SKM-1 treated with dmso at 0.1 percent for 144 hours (cell line): ENCODE measurements around the gene FHAD1.
A peak's percentile ranks its signal among the peaks of the same experiment; 100 is the strongest.

Experiments used
- DNase-seq: peaks from one replicate; lab custom pipeline; 2025; ENCODE audit not compliant: unreplicated experiment; lab: John Stamatoyannopoulos, UW

FHAD1 gene

GRCh38 chr1:15430787-15431570 is 184.0 kb downstream of the FHAD1 start:
- DNase-seq: peak; percentile 14

- no peak for DNase-seq
These were observed 184.5 kb downstream of the FHAD1 start for GRCh38 chr1:15431571-15431948.

DNA sequence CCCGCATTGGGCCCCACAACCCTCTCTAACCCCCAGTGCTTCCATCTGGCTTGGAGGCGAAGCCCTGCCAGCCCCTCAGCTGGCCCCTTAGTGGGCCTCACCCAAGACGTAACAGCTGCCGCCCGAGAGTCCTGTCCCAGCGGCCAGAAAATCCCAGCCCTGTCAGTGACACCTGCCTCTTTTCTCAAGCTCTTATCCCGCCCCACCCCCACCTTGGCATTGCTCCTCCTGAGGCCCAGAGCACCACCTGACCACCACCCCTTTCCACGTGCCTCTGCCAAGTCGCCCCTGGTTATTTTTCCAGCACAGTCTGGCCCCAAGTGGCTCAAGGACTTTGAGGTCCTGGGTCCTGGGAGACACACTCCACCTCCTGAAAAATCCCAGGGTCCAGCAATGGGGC is 185.3 kb downstream of the FHAD1 start:
- no peak for DNase-seq

DNA sequence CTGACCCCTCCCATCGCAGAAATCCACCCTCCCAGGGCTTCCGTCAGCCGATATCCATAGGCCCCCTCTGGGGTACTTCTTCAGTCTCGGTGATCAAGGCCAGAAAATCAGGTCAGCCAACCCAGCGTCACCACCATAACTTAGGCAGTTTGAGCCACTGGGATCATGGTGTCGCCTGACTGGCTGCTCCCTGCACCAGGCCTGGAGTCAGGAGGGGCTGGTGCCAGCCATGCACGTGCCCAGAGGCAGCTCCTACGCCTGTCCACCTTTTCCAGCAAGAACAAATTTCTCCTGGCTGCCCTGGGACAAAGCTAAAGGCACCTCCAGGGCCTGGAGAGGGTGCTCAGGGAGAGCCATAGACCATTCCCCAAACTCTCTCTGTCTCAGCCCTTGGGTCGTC is 186.4 kb downstream of the FHAD1 start:
- DNase-seq: no peak

DNA sequence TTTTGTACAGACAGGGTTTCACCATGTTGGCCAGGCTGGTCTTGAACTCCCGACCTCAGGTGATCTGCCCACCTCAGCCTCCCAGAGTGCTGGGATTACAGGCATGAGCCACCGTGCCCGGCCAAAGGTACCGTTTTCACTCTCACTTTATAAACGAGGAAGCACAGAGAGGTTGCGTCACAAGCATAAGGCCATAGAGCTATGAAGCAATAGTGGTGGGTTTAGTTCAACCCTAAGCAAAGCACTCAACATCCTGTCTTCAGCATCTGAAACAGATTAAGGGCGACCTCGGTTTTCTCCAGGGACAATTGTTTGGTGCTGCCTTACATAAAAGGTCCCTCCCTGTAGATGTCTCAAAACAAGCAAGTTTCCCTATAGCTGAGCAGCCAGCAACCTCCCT is 187.7 kb downstream of the FHAD1 start:
- DNase-seq: peak; percentile 96

- DNase-seq: no peak
These were observed 188.4 kb downstream of the FHAD1 start for GRCh38 chr1:15435239-15436077.

- DNase-seq: no peak
These were observed 189.9 kb downstream of the FHAD1 start for GRCh38 chr1:15436881-15437442.

DNA sequence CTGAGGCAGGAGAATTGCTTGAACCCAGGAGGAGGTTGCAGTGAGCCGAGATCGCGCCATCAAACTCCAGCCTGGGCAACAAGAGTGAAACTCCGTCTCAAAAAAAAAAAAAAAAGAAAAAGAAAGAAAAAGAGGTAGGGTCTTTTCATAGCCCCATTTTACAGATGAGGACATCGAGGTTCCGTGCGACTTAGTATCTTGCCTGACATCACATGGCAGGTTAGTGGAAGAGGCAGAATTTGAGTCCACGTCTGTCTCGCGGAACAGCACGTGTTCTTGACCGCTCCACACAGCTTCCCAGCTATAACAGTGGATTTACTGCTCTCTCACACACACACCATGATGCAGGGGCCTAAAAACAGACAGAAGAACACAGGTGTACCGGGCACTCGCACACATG is 192.3 kb downstream of the FHAD1 start:
- DNase-seq: no peak

DNA sequence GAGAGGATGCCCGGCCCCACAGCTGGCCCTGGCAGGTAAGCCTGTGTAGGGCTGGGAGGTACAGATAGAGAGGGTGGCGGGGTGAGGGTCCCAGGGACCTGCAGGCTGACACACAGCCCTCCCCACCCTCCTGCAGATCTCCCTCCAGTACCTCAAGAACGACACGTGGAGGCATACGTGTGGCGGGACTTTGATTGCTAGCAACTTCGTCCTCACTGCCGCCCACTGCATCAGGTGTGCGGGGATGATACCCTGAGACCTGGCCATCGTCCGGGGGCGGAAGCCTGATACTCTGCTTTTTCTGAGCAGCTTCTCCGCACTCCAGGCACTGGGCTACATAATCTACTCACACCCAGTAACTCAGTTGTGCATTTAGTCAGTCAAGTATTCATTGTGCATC is 193.3 kb downstream of the FHAD1 start:
- DNase-seq: no peak

- DNase-seq: no peak
These were observed 194.2 kb downstream of the FHAD1 start for GRCh38 chr1:15441247-15441646.

DNA sequence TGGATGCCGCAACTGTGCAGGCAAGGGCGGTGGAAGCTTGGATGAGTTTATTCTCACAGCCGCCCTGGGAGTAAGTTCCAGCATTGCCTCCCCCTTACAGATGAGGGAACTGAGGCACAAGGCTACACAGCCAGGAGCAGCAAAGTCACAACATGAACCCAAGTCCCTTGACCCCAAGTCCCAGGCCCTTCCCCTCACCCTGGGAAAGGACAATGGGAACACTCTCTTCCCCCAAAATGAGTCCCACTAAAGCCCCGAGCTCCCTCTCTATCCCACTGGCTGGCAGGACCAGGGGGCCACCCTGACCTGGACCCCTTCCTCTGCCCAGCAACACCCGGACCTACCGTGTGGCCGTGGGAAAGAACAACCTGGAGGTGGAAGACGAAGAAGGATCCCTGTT is 195.1 kb downstream of the FHAD1 start:
- no peak for DNase-seq

- no peak for DNase-seq
These were observed 195.7 kb downstream of the FHAD1 start for GRCh38 chr1:15442759-15443158.

- DNase-seq: no peak
These were observed 196.3 kb downstream of the FHAD1 start for GRCh38 chr1:15443281-15443680.

DNA sequence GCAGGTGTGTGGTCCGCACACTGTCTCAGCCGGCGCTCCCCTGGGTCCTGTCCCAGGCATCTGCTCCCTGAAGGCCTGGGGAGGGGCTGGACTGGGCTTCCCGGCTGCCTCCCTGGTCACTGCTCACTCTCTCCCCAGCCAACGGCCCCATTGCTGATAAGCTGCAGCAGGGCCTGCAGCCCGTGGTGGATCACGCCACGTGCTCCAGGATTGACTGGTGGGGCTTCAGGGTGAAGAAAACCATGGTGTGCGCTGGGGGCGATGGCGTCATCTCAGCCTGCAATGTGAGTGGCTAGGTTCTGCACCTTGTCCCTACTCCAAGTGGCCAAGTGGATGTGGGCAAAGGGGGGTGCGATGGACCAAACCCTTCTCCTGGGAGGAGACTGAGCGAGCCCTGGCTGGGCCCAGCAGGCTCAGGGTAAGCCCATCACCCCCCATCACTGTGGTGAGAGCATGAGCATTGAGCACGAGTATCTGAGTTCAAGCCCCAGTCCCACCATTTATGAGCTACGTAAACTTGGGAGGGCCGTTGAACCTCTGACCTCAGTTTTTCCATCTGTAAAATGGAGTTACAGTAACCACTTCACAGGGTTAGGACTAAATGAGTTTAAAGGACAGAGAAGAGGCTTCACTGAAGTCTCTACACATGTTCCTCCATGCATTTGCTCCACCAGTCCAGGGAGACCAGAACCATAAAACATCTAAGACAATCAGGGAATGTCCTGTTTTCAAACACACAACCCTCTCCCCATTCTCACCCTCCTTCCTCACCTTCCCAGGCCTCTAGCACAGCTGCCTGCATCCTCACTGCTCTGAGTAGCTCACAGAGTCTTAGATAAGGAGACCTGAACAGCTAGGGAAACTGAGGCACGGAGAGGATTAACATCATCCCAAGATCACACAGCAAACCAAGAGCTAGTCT is 197.7 kb downstream of the FHAD1 start:
- DNase-seq: no peak

- DNase-seq: no peak
These were observed 198.5 kb downstream of the FHAD1 start for GRCh38 chr1:15445390-15446122.

GRCh38 chr1:15446212-15446611 is 199.2 kb downstream of the FHAD1 start:
- no peak for DNase-seq
